ENCODE data around the gene LRRC28.

DNA sequence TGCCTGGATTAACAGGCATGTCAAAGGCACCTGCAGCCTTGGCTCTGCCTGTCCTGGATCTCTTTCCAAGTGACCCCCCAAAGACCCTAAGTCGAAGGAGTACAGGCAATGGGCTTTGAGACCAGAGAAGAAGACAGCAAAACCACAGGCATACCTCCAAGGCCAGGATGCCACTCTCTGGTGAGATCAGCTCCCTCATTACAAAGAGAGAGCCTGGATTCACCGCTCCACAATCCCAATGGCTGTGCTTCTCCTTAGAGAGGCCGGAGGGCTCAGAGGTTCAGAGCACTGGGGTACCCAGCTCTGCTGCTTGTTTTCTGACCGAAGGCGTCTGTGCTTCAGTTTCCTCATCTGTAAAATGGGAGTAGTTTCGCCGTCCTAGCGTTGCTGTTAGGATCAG lies 160.0 kb downstream of the LRRC28 start:
- TF ChIP-seq POLR2A (IDR thresholded peaks at IDR 0.05; ENCODE audit: low read depth, low read length) (no peak), RAD21 (IDR thresholded peaks at IDR 0.05; ENCODE audit: insufficient read depth, low read depth, low read length) (no peak), CTCF (IDR thresholded peaks at IDR 0.05 in 2 of 3, conservative IDR thresholded peaks at IDR 0.05 in 1 of 3; ENCODE audit: control insufficient read depth in 2 of 3, extremely low read depth in 1 of 3, insufficient read depth in 1 of 3, low read depth in 3 of 3, low read length in 3 of 3) (no peak), BHLHE40 (IDR thresholded peaks at IDR 0.05; ENCODE audit: borderline replicate concordance in 1 of 2, low read depth in 2 of 2, low read length in 1 of 2) (no peak), ZBED1 (IDR thresholded peaks at IDR 0.05; ENCODE audit: borderline replicate concordance) (no peak)
